ENCODE results near the gene SACS. TPM values are rescaled to one million over a fixed set of nuclear protein-coding genes. Genes with fewer than 3 reads are reported as not detected.

Gene SACS
- total and polyA plus RNA-seq, 2 donors (not counting 3 experiments of a cell fraction or from before 2014, with no cell fraction given), result 14.8 to 72.7 TPM

- no peaks in the 10 kb centered on the region for H3K79me2 ChIP-seq (ENCODE audit: control insufficient read depth, insufficient read depth, low read length)
- H3K9ac ChIP-seq (replicated peaks; ENCODE audit: extremely low read depth, insufficient read depth, low read length), result peak overlapping the region; percentile 75
- H3K27me3 ChIP-seq (ENCODE audit: control insufficient read depth in 2 of 2, insufficient read depth in 2 of 2, low read length in 2 of 2), result no peaks in the 10 kb centered on the region
- intact Hi-C loops (cut with micrococcal nuclease), result loop anchor here (1.0 to 2.0 kb wide), 3 partner anchors 53 to 181 kb away; no protein-coding TSS in a partner anchor
- H3K27ac ChIP-seq (ENCODE audit: insufficient read depth, low read depth, low read length), result peak overlapping the region; percentile 96
- H3K4me2 ChIP-seq (ENCODE audit: insufficient read depth, low read length), result peak overlapping the region; percentile 68
- H3K36me3 ChIP-seq (ENCODE audit: control insufficient read depth in 2 of 2, extremely low read depth in 1 of 2, insufficient read depth in 2 of 2, low read length in 2 of 2), result no peaks in the 10 kb centered on the region
- TF ChIP-seq GATA2 (IDR thresholded peaks at IDR 0.05; ENCODE audit: insufficient read depth, insufficient read length, low read depth, low read length) (no peak), POLR2A (IDR thresholded peaks at IDR 0.05; ENCODE audit: low read depth, low read length) (no peak), JUN (IDR thresholded peaks at IDR 0.05; ENCODE audit: borderline replicate concordance, insufficient read depth, insufficient read length, low read depth) (peak; percentile 11), MYC (IDR thresholded peaks at IDR 0.05; ENCODE audit: low read depth, low read length) (no peak), MAX (IDR thresholded peaks at IDR 0.05; ENCODE audit: insufficient read depth, insufficient read length) (no peak)
- dilution Hi-C loops (cut with MboI; ENCODE audit: extremely low pct_ligation_motif_present, low sequenced_read_pairs), result no loop called here
- no peaks in the 10 kb centered on the region for H3K9me1 ChIP-seq (replicated peaks; ENCODE audit: control insufficient read depth, extremely low read depth, insufficient read depth, low read length)
- FAIRE-seq, result peak; percentile 52
- POLR2A ChIA-PET, result no interaction called here
- peak overlapping the region; percentile 52 for H2AFZ ChIP-seq (ENCODE audit: low read depth, low read length)
- CTCF ChIA-PET, result interaction anchor here (0.8 to 1.5 kb wide), 5 partner anchors 9 to 408 kb away, joined by 3 to 5 read pairs (median 4); no protein-coding TSS in a partner anchor
- DNase-seq (ENCODE audit: low read depth, low spot score), result peak; percentile 68
- TSS peak; percentile 75 for BruUV-seq (replicated peaks)
- peaks cover 30% of the 10 kb centered on the region for H3K4me1 ChIP-seq (ENCODE audit: control insufficient read depth, extremely low read depth, insufficient read depth, low read length)
- no peaks in the 10 kb centered on the region for H3K9me3 ChIP-seq (replicated peaks; ENCODE audit: control insufficient read depth, insufficient read depth, low read length)
- H4K20me1 ChIP-seq (replicated peaks; ENCODE audit: control insufficient read depth, extremely low read depth, insufficient read depth, low read length), result no peaks in the 10 kb centered on the region
- H3K4me3 ChIP-seq (replicated peaks in 1 of 3; ENCODE audit: insufficient read depth in 1 of 3, low read depth in 1 of 3, low read length in 3 of 3), result peak overlapping the region in 1 of 3 experiments; percentile 3
Observed at GRCh38 chr13:23427881-23428528, 5.5 kb downstream of the SACS start.

GRCh38 chr13:23427342-23427843 is 6.1 kb downstream of the SACS start:
- no peaks in the 10 kb centered on the region for H3K27me3 ChIP-seq (ENCODE audit: control insufficient read depth in 2 of 2, insufficient read depth in 2 of 2, low read length in 2 of 2)
- H4K20me1 ChIP-seq (replicated peaks; ENCODE audit: control insufficient read depth, extremely low read depth, insufficient read depth, low read length), result no peaks in the 10 kb centered on the region
- peak overlapping the region; percentile 96 for H3K27ac ChIP-seq (ENCODE audit: insufficient read depth, low read depth, low read length)
- H3K4me3 ChIP-seq (replicated peaks in 1 of 3; ENCODE audit: insufficient read depth in 1 of 3, low read depth in 1 of 3, low read length in 3 of 3), result peak overlapping the region in 1 of 3 experiments; percentile 3
- dilution Hi-C loops (cut with MboI; ENCODE audit: extremely low pct_ligation_motif_present, low sequenced_read_pairs) (no loop called here), intact Hi-C loops (cut with micrococcal nuclease) (loop anchor here (1.0 to 2.0 kb wide), 3 partner anchors 52 to 181 kb away; no protein-coding TSS in a partner anchor)
- TF ChIP-seq POLR2AphosphoS5 (IDR thresholded peaks at IDR 0.05; ENCODE audit: insufficient read depth, low read depth, low read length), result peak; percentile 88
- TF ChIP-seq MYC (IDR thresholded peaks at IDR 0.05; ENCODE audit: low read depth, low read length), result no peak
- no peak for TF ChIP-seq POLR2A (IDR thresholded peaks at IDR 0.05; ENCODE audit: low read depth, low read length)
- no peak for TF ChIP-seq MAX (IDR thresholded peaks at IDR 0.05; ENCODE audit: insufficient read depth, insufficient read length)
- no peak for TF ChIP-seq CTCF (IDR thresholded peaks at IDR 0.05; ENCODE audit: extremely low read depth in 1 of 2, insufficient read depth in 1 of 2, low read depth in 1 of 2, low read length in 2 of 2)
- TF ChIP-seq GATA2 (IDR thresholded peaks at IDR 0.05; ENCODE audit: insufficient read depth, insufficient read length, low read depth, low read length), result peak; percentile 54
- no peak for TF ChIP-seq EZH2 (IDR thresholded peaks at IDR 0.05; ENCODE audit: borderline replicate concordance, low read depth, low read length, severe bottlenecking)
- TF ChIP-seq FOS (IDR thresholded peaks at IDR 0.05; ENCODE audit: borderline replicate concordance, insufficient read depth, low read length), result peak; percentile 77
- peak; percentile 91 for TF ChIP-seq JUN (IDR thresholded peaks at IDR 0.05; ENCODE audit: borderline replicate concordance, insufficient read depth, insufficient read length, low read depth)
- DNase-seq (ENCODE audit: low read depth, low spot score) (peak; percentile 96), FAIRE-seq (peak; percentile 95)
- H3K36me3 ChIP-seq (ENCODE audit: control insufficient read depth in 2 of 2, extremely low read depth in 1 of 2, insufficient read depth in 2 of 2, low read length in 2 of 2), result no peaks in the 10 kb centered on the region
- BruUV-seq (replicated peaks), result no TSS peak
- ChIA-PET CTCF (interaction anchor here (0.8 to 1.5 kb wide), 6 partner anchors 9 to 407 kb away, joined by 3 to 5 read pairs (median 4); no protein-coding TSS in a partner anchor), POLR2A (interaction anchor here (0.8 kb wide), 1 partner anchor 106 kb away, joined by 3 read pairs; no protein-coding TSS in a partner anchor)
- H3K9me3 ChIP-seq (replicated peaks; ENCODE audit: control insufficient read depth, insufficient read depth, low read length), result no peaks in the 10 kb centered on the region
- H2AFZ ChIP-seq (ENCODE audit: low read depth, low read length), result peak overlapping the region; percentile 52
- H3K9me1 ChIP-seq (replicated peaks; ENCODE audit: control insufficient read depth, extremely low read depth, insufficient read depth, low read length), result no peaks in the 10 kb centered on the region
- H3K9ac ChIP-seq (replicated peaks; ENCODE audit: extremely low read depth, insufficient read depth, low read length), result peak overlapping the region; percentile 75
- H3K4me1 ChIP-seq (ENCODE audit: control insufficient read depth, extremely low read depth, insufficient read depth, low read length), result peaks cover 27% of the 10 kb centered on the region
- peak overlapping the region; percentile 68 for H3K4me2 ChIP-seq (ENCODE audit: insufficient read depth, low read length)
- H3K79me2 ChIP-seq (ENCODE audit: control insufficient read depth, insufficient read depth, low read length), result no peaks in the 10 kb centered on the region
